Stimulated activated memory B cell treated with anti-CD40 and anti-IgM and Interleukin-4, amounts not matched to agents 10 μg/mL and 1 μg/mL and 100 μg/mL, for 72 hours (primary cell): ENCODE results near the gene PLPP3.

ENCODE experiments used
- ATAC-seq: fragments of 150-1000 bp; cut with Tn5 transposase; 2 replicates; pipeline ENCODE4 v1.10.0; 2021
- H3K27ac Mint-ChIP-seq: one replicate; pipeline ENCODE4 v1.8.0; 2022; ENCODE audit warnings: mild to moderate bottlenecking, mixed read lengths
- H3K27me3 Mint-ChIP-seq: one replicate; pipeline ENCODE4 v1.8.0; 2022; ENCODE audit warnings: mixed read lengths
- H3K36me3 Mint-ChIP-seq: one replicate; pipeline ENCODE4 v1.8.0; 2022; ENCODE audit warnings: mixed read lengths
- H3K4me1 Mint-ChIP-seq: one replicate; pipeline ENCODE4 v1.8.0; 2022; ENCODE audit warnings: mixed read lengths
- H3K4me3 Mint-ChIP-seq: one replicate; pipeline ENCODE4 v1.8.0; 2022; ENCODE audit warnings: mild to moderate bottlenecking, moderate library complexity, mixed read lengths
- H3K9me3 Mint-ChIP-seq: one replicate; pipeline ENCODE4 v1.8.0; 2022; ENCODE audit warnings: mixed read lengths

The PLPP3 gene

GRCh38 chr1:56527548-56528302 is 51.6 kb downstream of the PLPP3 start:
- ATAC-seq: no peak
- Mint-ChIP-seq H3K27ac (peak overlapping the region; percentile 46), H3K9me3 (no peaks in the 10 kb centered on the region)

GRCh38 chr1:56526571-56527174 is 52.7 kb downstream of the PLPP3 start:
- Mint-ChIP-seq H3K27ac (peak overlapping the region; percentile 18), H3K36me3 (no peaks in the 10 kb centered on the region), H3K4me1 (peaks cover 57% of the 10 kb centered on the region), H3K9me3 (no peaks in the 10 kb centered on the region), H3K27me3 (no peaks in the 10 kb centered on the region), H3K4me3 (no peak overlapping the region)
- ATAC-seq: peak; percentile 89

More at GRCh38 chr1:56527548-56528302, 51.6 kb downstream of the PLPP3 start:
- Mint-ChIP-seq H3K27me3 (no peaks in the 10 kb centered on the region), H3K4me1 (peaks cover 53% of the 10 kb centered on the region), H3K36me3 (no peaks in the 10 kb centered on the region), H3K4me3 (no peak overlapping the region)

GRCh38 chr1:56525489-56526041 is 53.8 kb downstream of the PLPP3 start:
- ATAC-seq: peak; percentile 86
- Mint-ChIP-seq H3K4me1 (peaks cover 66% of the 10 kb centered on the region), H3K9me3 (no peaks in the 10 kb centered on the region), H3K27ac (peak overlapping the region; percentile 18), H3K27me3 (no peaks in the 10 kb centered on the region), H3K4me3 (peak overlapping the region; percentile 0), H3K36me3 (no peaks in the 10 kb centered on the region)

- no peaks in the 10 kb centered on the region for H3K36me3 Mint-ChIP-seq
- H3K27me3 Mint-ChIP-seq: no peaks in the 10 kb centered on the region
- peaks cover 75% of the 10 kb centered on the region for H3K4me1 Mint-ChIP-seq
- H3K27ac Mint-ChIP-seq: peak overlapping the region; percentile 18
- no peaks in the 10 kb centered on the region for H3K9me3 Mint-ChIP-seq
- H3K4me3 Mint-ChIP-seq: no peak overlapping the region
- peak; percentile 64 for ATAC-seq
Observed at GRCh38 chr1:56524263-56524662, 55.1 kb downstream of the PLPP3 start.

GRCh38 chr1:56522680-56523079 is 56.7 kb downstream of the PLPP3 start:
- H3K27ac Mint-ChIP-seq: no peak overlapping the region
- ATAC-seq: no peak
- H3K9me3 Mint-ChIP-seq: no peaks in the 10 kb centered on the region
- peaks cover 69% of the 10 kb centered on the region for H3K4me1 Mint-ChIP-seq
- H3K4me3 Mint-ChIP-seq: no peak overlapping the region
- no peaks in the 10 kb centered on the region for H3K36me3 Mint-ChIP-seq
- H3K27me3 Mint-ChIP-seq: no peaks in the 10 kb centered on the region

GRCh38 chr1:56520016-56520601 is 59.3 kb downstream of the PLPP3 start:
- H3K4me1 Mint-ChIP-seq: peaks cover 67% of the 10 kb centered on the region

GRCh38 chr1:56517404-56518130 is 61.8 kb downstream of the PLPP3 start:
- Mint-ChIP-seq H3K9me3 (no peaks in the 10 kb centered on the region), H3K27me3 (no peaks in the 10 kb centered on the region), H3K27ac (peak overlapping the region; percentile 73), H3K4me1 (peaks cover 44% of the 10 kb centered on the region), H3K4me3 (peak overlapping the region; percentile 52), H3K36me3 (peaks cover 6% of the 10 kb centered on the region)
- ATAC-seq: no peak

More at GRCh38 chr1:56520016-56520601, 59.3 kb downstream of the PLPP3 start:
- Mint-ChIP-seq H3K36me3 (no peaks in the 10 kb centered on the region), H3K9me3 (no peaks in the 10 kb centered on the region), H3K27ac (no peak overlapping the region), H3K4me3 (no peak overlapping the region), H3K27me3 (no peaks in the 10 kb centered on the region)
- no peak for ATAC-seq

- peak; percentile 92 for ATAC-seq
- no peaks in the 10 kb centered on the region for H3K9me3 Mint-ChIP-seq
- peaks cover 9% of the 10 kb centered on the region for H3K36me3 Mint-ChIP-seq
- H3K27me3 Mint-ChIP-seq: no peaks in the 10 kb centered on the region
- peak overlapping the region; percentile 52 for H3K4me3 Mint-ChIP-seq
- peak overlapping the region; percentile 73 for H3K27ac Mint-ChIP-seq
- H3K4me1 Mint-ChIP-seq: peaks cover 42% of the 10 kb centered on the region
Observed at GRCh38 chr1:56516539-56517252, 62.7 kb downstream of the PLPP3 start.

GRCh38 chr1:56515898-56516538 is 63.3 kb downstream of the PLPP3 start:
- no peaks in the 10 kb centered on the region for H3K27me3 Mint-ChIP-seq
- ATAC-seq: no peak
- peaks cover 13% of the 10 kb centered on the region for H3K36me3 Mint-ChIP-seq
- H3K9me3 Mint-ChIP-seq: no peaks in the 10 kb centered on the region
- peaks cover 35% of the 10 kb centered on the region for H3K4me1 Mint-ChIP-seq
- H3K4me3 Mint-ChIP-seq: peak overlapping the region; percentile 52
- H3K27ac Mint-ChIP-seq: peak overlapping the region; percentile 73

GRCh38 chr1:56512724-56513494 is 66.5 kb downstream of the PLPP3 start:
- H3K27ac Mint-ChIP-seq: no peak overlapping the region
- H3K36me3 Mint-ChIP-seq: peaks cover 21% of the 10 kb centered on the region
- H3K9me3 Mint-ChIP-seq: no peaks in the 10 kb centered on the region
- H3K27me3 Mint-ChIP-seq: no peaks in the 10 kb centered on the region
- H3K4me3 Mint-ChIP-seq: no peak overlapping the region
- H3K4me1 Mint-ChIP-seq: peaks cover 23% of the 10 kb centered on the region
- ATAC-seq: no peak

- H3K27ac Mint-ChIP-seq: no peak overlapping the region
- no peaks in the 10 kb centered on the region for H3K27me3 Mint-ChIP-seq
- no peak for ATAC-seq
- H3K9me3 Mint-ChIP-seq: no peaks in the 10 kb centered on the region
- no peak overlapping the region for H3K4me3 Mint-ChIP-seq
- peaks cover 16% of the 10 kb centered on the region for H3K4me1 Mint-ChIP-seq
- H3K36me3 Mint-ChIP-seq: peaks cover 30% of the 10 kb centered on the region
Observed at GRCh38 chr1:56511766-56512165, 67.6 kb downstream of the PLPP3 start.

GRCh38 chr1:56511364-56511763 is 68.0 kb downstream of the PLPP3 start:
- no peaks in the 10 kb centered on the region for H3K9me3 Mint-ChIP-seq
- H3K27me3 Mint-ChIP-seq: no peaks in the 10 kb centered on the region
- ATAC-seq: no peak
- H3K4me1 Mint-ChIP-seq: peaks cover 12% of the 10 kb centered on the region
- peaks cover 34% of the 10 kb centered on the region for H3K36me3 Mint-ChIP-seq
- no peak overlapping the region for H3K4me3 Mint-ChIP-seq
- no peak overlapping the region for H3K27ac Mint-ChIP-seq

- Mint-ChIP-seq H3K36me3 (peaks cover 35% of the 10 kb centered on the region), H3K27ac (no peak overlapping the region), H3K9me3 (no peaks in the 10 kb centered on the region), H3K4me3 (no peak overlapping the region), H3K4me1 (peaks cover 7% of the 10 kb centered on the region), H3K27me3 (no peaks in the 10 kb centered on the region)
- no peak for ATAC-seq
Observed at GRCh38 chr1:56510642-56511021, 68.7 kb downstream of the PLPP3 start.
